OCI-LY1 (cell line): ENCODE data around the gene LMX1B.

Experiments
- H2AFZ ChIP-seq: fragments of 200-600 bp; sonication (generic), shearing (Covaris generic); 2 replicates; pipeline ENCODE4 v1.6.0; 2014; ENCODE audit warnings: antibody characterized with exemption, mild to moderate bottlenecking, low read length
- H3F3A ChIP-seq: fragments of 200-600 bp; sonication (generic), shearing (Covaris generic); 2 replicates; pipeline ENCODE4 v1.6.0; 2014; ENCODE audit warnings: mild to moderate bottlenecking, antibody characterized with exemption, low read length, moderate library complexity; ENCODE audit not compliant: insufficient read depth
- H3K27ac ChIP-seq: fragments of 200-600 bp; sonication (generic); 2 replicates; pipeline ENCODE4 v1.5.1; 2014; ENCODE audit warnings: low read length, mixed run types, mild to moderate bottlenecking, low read depth; ENCODE audit not compliant: poor library complexity, severe bottlenecking
- H3K27me3 ChIP-seq: fragments of 200-600 bp; sonication (generic); 2 replicates; pipeline ENCODE4 v1.6.0; 2014; ENCODE audit warnings: antibody characterized with exemption, mild to moderate bottlenecking, low read length, moderate library complexity; ENCODE audit not compliant: insufficient read depth
- H3K36me3 ChIP-seq: fragments of 200-600 bp; sonication (generic); 2 replicates; pipeline ENCODE4 v1.6.1; 2014; ENCODE audit warnings: mild to moderate bottlenecking, antibody characterized with exemption, low read length, moderate library complexity, mixed read lengths; ENCODE audit not compliant: insufficient read depth
- H3K4me1 ChIP-seq: fragments of 200-600 bp; sonication (generic); 2 replicates; pipeline ENCODE4 v1.5.1; 2014; ENCODE audit warnings: mild to moderate bottlenecking, low read length, moderate library complexity; ENCODE audit not compliant: insufficient read depth, severe bottlenecking
- H3K4me2 ChIP-seq: fragments of 200-600 bp; sonication (generic), shearing (Covaris generic); 2 replicates; pipeline ENCODE4 v1.6.1; 2014; ENCODE audit warnings: low read length
- H3K4me3 ChIP-seq: fragments of 200-600 bp; sonication (generic); 2 replicates; pipeline ENCODE4 v1.5.1; 2014; ENCODE audit warnings: low read length, low read depth, mild to moderate bottlenecking, mixed read lengths; ENCODE audit not compliant: poor library complexity, severe bottlenecking
- H3K79me2 ChIP-seq: fragments of 200-600 bp; shearing (Covaris generic); 2 replicates; pipeline ENCODE4 v1.6.1; 2016; ENCODE audit warnings: mixed run types, low read length, mixed read lengths; ENCODE audit not compliant: insufficient read depth
- H3K9ac ChIP-seq: fragments of 200-600 bp; sonication (generic), shearing (Covaris generic); 2 replicates; pipeline ENCODE4 v1.6.1; 2014; ENCODE audit warnings: mild to moderate bottlenecking, low read length, mixed read lengths
- H3K9me2 ChIP-seq: fragments of 200-600 bp; sonication (generic), shearing (Covaris generic); 2 replicates; pipeline ENCODE4 v1.6.1; 2014; ENCODE audit warnings: low read depth, mild to moderate bottlenecking, low read length, mixed read lengths
- H3K9me3 ChIP-seq: fragments of 200-600 bp; shearing (Covaris generic); 2 replicates; pipeline ENCODE4 v1.6.1; 2014; ENCODE audit warnings: low read length, mixed read lengths
- H4K20me1 ChIP-seq: fragments of 200-600 bp; sonication (generic), shearing (Covaris generic); 2 replicates; pipeline ENCODE4 v1.6.0; 2016; ENCODE audit warnings: mild to moderate bottlenecking, low read length; ENCODE audit not compliant: insufficient read depth
- EZH2 ChIP-seq: fragments of 200-600 bp; sonication (generic), shearing (Covaris generic); IDR thresholded peaks from 2 replicates; pipeline ENCODE4 v1.8.0; 2017; ENCODE audit warnings: borderline replicate concordance, mixed run types, mild to moderate bottlenecking, antibody characterized with exemption, low read length, moderate library complexity, mixed read lengths
- TF ChIP-seq, protein P1 (sequence below): fragments of 200-600 bp; sonication (generic), shearing (Covaris generic); IDR thresholded peaks from 2 replicates; pipeline ENCODE4 v1.5.1; 2017; ENCODE audit warnings: mild to moderate bottlenecking, antibody characterized with exemption, low read length, moderate library complexity, mixed read lengths

LMX1B gene

DNA sequence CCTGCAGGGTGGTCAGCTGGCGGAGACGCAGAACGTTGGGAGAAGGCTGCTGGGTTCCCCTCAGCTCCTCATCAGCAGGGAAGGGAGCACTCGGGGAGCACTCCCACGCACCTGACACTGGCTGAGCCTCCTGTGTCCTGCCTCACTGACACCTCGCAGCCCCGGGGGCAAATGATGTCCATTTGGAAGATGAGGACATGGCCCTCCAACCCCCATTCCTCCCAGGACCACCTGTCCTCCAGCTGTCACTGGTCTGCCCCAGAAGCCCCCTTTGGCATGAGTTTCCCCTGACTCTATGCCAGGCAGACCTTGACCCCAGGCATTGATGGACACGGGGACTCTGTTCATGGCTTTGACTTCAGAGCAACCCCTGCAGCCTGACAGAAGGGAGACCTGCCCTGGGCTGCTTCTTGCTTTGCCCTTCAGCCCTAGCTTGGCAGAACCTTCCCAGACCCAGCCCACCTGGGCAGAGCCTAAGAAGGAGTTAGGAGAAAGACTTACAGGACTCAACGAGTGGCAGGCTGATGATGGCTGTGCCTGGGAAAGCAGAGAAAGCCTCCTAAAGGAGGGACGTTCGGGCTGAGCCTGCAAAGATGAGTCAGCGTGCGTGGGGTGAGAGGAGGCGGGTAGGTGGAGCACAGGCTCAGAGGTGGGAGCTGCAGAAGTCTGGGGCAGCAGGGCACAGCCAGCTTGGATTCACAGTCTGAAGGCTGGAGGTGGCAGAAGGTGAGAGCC, 90.6 kb downstream of the LMX1B start:
- H3K27ac ChIP-seq, result no peak overlapping the region
- no peaks in the 10 kb centered on the region for H3K79me2 ChIP-seq
- H2AFZ ChIP-seq, result no peak overlapping the region
- H3K9me2 ChIP-seq, result no peaks in the 10 kb centered on the region
- H3K36me3 ChIP-seq, result no peaks in the 10 kb centered on the region; the same call in 1 of the 2 replicates
- no peak overlapping the region for H3K4me3 ChIP-seq
- no peak overlapping the region for H3K9ac ChIP-seq
- no peaks in the 10 kb centered on the region for H3K9me3 ChIP-seq
- TF ChIP-seq EZH2, result no peak
- TF ChIP-seq, protein P1, sequence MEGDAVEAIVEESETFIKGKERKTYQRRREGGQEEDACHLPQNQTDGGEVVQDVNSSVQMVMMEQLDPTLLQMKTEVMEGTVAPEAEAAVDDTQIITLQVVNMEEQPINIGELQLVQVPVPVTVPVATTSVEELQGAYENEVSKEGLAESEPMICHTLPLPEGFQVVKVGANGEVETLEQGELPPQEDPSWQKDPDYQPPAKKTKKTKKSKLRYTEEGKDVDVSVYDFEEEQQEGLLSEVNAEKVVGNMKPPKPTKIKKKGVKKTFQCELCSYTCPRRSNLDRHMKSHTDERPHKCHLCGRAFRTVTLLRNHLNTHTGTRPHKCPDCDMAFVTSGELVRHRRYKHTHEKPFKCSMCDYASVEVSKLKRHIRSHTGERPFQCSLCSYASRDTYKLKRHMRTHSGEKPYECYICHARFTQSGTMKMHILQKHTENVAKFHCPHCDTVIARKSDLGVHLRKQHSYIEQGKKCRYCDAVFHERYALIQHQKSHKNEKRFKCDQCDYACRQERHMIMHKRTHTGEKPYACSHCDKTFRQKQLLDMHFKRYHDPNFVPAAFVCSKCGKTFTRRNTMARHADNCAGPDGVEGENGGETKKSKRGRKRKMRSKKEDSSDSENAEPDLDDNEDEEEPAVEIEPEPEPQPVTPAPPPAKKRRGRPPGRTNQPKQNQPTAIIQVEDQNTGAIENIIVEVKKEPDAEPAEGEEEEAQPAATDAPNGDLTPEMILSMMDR, result no peak
- H3K27me3 ChIP-seq, result peaks cover 8% of the 10 kb centered on the region; the same call in 1 of the 2 replicates
- peaks cover 4% of the 10 kb centered on the region for H3K4me1 ChIP-seq
- no peaks in the 10 kb centered on the region for H3F3A ChIP-seq
- H3K4me2 ChIP-seq, result no peak overlapping the region
- no peaks in the 10 kb centered on the region for H4K20me1 ChIP-seq

DNA sequence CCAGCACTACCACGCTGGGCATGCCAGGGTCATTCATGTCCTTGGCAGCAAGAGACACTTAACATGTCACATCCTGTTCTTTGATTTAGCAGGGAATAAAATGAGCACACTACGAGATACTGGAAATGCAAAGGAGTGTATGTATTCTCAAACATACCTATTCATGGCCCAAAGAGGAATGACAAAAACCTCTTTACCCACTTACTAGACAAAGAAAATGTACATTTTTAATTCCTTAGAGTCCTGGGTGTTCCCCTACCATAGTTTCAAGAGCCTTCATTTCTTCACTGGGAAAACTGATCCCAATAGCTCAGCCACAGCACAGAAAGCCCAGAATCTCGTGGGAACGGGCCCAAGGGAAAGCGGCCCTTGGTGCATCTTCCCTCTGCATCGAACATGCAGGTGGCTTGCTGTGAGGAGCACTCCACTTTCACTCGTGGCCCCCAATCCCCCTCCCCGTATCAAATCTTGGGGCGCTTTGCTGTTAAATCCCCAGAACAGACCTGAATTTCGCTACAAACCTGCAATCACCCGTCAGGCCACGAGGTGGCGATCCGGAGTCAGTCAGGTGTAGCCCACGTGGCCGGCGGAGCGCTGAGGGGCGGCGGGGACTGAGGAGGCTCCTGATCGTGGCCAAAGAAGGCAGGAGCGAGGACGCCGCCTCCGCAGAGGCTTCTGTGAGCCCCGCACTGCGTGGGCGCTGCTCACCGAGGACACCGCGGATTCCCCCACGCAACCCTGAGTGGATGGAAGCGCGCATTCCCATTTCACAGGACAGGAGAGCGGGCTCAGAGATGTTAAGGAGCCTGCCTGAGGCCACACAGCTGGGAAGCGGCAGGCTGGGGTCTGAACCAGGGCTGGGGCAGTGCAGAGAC, 91.4 kb downstream of the LMX1B start:
- Histone ChIP-seq H3K79me2 (no peaks in the 10 kb centered on the region), H3K9me3 (no peaks in the 10 kb centered on the region), H3K27ac (no peak overlapping the region), H3K9ac (no peak overlapping the region), H3K4me2 (peak overlapping the region; percentile 35; the same call in 1 of the 2 replicates), H3K9me2 (no peaks in the 10 kb centered on the region), H3K4me3 (no peak overlapping the region), H3K4me1 (peaks cover 4% of the 10 kb centered on the region), H3K36me3 (no peaks in the 10 kb centered on the region; the same call in 1 of the 2 replicates), H3F3A (no peaks in the 10 kb centered on the region), H2AFZ (no peak overlapping the region), H4K20me1 (no peaks in the 10 kb centered on the region), H3K27me3 (peaks cover 8% of the 10 kb centered on the region; the same call in 1 of the 2 replicates)
- TF ChIP-seq, protein P1, result peak; percentile 85
- TF ChIP-seq EZH2, result no peak

DNA sequence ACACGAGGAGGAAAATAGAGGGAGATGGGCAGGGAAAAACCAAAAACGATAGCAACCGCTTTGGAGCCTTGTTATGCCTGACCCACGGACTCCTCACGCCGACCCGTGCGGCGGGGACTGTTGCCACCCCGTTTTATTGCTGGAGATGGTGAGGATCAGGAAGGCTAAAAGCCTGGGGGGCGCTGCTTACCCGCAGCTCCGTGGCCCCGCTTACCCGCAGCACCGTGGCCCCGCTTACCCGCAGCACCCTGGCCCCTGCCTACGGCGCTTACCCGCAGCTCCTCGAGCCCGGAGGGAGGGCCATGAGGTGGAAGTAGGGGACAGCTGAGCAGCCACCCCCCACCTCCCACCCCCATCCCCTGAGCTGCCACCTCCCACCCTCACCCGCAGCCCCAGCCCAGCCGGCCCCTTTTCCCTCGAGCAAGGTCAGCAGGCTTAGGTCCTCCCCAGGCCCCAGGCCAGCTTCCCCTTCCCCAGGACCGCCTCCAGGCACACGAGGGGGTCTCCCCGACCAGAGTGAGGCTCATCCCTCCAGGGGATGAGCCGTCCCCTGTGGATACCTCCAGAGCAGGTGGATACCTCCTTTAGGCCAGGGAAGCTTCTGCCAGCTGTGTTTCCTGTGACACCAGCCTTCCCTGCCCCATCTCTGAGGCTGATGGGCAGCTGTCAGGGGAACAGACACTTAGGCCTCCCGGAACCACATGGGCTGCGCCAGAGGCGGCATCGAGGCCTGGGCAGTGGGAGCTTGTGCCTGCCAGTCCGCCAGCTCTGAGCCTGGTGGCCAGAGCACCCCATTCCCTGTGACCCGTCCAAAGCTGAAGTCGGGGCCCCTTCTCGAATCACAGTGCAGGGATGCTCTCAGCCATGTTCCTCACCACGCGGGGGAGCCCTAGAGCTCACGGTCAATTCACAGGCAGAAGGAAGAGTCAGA, 92.3 kb downstream of the LMX1B start:
- H3K4me2 ChIP-seq, result peak overlapping the region; percentile 35; the same call in 1 of the 2 replicates
- peaks cover 4% of the 10 kb centered on the region for H3K4me1 ChIP-seq
- H3K27me3 ChIP-seq, result peaks cover 8% of the 10 kb centered on the region; the same call in 1 of the 2 replicates
- H3K4me3 ChIP-seq, result no peak overlapping the region
- H3K9ac ChIP-seq, result no peak overlapping the region
- H3F3A ChIP-seq, result no peaks in the 10 kb centered on the region
- no peaks in the 10 kb centered on the region for H3K9me3 ChIP-seq
- H2AFZ ChIP-seq, result no peak overlapping the region
- TF ChIP-seq, protein P1, result peak; percentile 83
- no peak for TF ChIP-seq EZH2
- no peaks in the 10 kb centered on the region; the same call in 1 of the 2 replicates for H3K36me3 ChIP-seq
- no peaks in the 10 kb centered on the region for H3K9me2 ChIP-seq
- H3K79me2 ChIP-seq, result no peaks in the 10 kb centered on the region
- H3K27ac ChIP-seq, result no peak overlapping the region
- H4K20me1 ChIP-seq, result no peaks in the 10 kb centered on the region
